WTC11 (cell line): Measurements from ENCODE around the gene GNAO1.

Experiments
- CREB1 ChIP-seq: sonication (generic); formaldehyde crosslinking; IDR thresholded peaks from 2 replicates; pipeline ENCODE4 v1.8.0; 2023; ENCODE audit warnings: mild to moderate bottlenecking, missing genetic modification reagents
- CTCF ChIP-seq: fragments of 200-600 bp; IDR thresholded peaks from 2 replicates; pipeline ENCODE4 v1.8.0; 2022; ENCODE audit warnings: antibody characterized with exemption
- E2F4 ChIP-seq: sonication (generic); formaldehyde crosslinking; IDR thresholded peaks from 2 replicates; pipeline ENCODE4 v1.8.1; 2022; ENCODE audit warnings: low read depth, mild to moderate bottlenecking, moderate library complexity, missing genetic modification reagents, borderline replicate concordance
- E2F5 ChIP-seq: sonication (generic); formaldehyde crosslinking; IDR thresholded peaks from 2 replicates; pipeline ENCODE4 v1.8.1; 2022; ENCODE audit warnings: mild to moderate bottlenecking, moderate library complexity, missing genetic modification reagents
- FOXJ3 ChIP-seq: sonication (generic); formaldehyde crosslinking; IDR thresholded peaks from 2 replicates; pipeline ENCODE4 v1.9.0; 2021; ENCODE audit warnings: missing genetic modification reagents, mild to moderate bottlenecking, borderline replicate concordance
- HMGXB4 ChIP-seq: sonication (generic); formaldehyde crosslinking; IDR thresholded peaks from 2 replicates; pipeline ENCODE4 v1.8.1; 2023; ENCODE audit warnings: mild to moderate bottlenecking, moderate library complexity, missing genetic modification reagents
- JUN ChIP-seq: sonication (generic); formaldehyde crosslinking; IDR thresholded peaks from 2 replicates; pipeline ENCODE4 v1.8.0; 2023; ENCODE audit warnings: mild to moderate bottlenecking, missing genetic modification reagents
- NR2C2 ChIP-seq: sonication (generic); formaldehyde crosslinking; IDR thresholded peaks from 2 replicates; pipeline ENCODE4 v1.8.0; 2022; ENCODE audit warnings: mild to moderate bottlenecking, missing genetic modification reagents
- USF2 ChIP-seq: sonication (generic); formaldehyde crosslinking; IDR thresholded peaks from 2 replicates; pipeline ENCODE4 v1.8.1; 2023; ENCODE audit warnings: mild to moderate bottlenecking, missing genetic modification reagents, moderate library complexity
- ZNF263 ChIP-seq: sonication (generic); formaldehyde crosslinking; IDR thresholded peaks from 2 replicates; pipeline ENCODE4 v1.8.1; 2022; ENCODE audit warnings: low read depth, mild to moderate bottlenecking, moderate library complexity, missing genetic modification reagents

GRCh38 chr16:56329887-56330286 lies 138.6 kb downstream of the GNAO1 start:
- TF ChIP-seq E2F4 (CRISPR knock-in tag) (no peak), CTCF (no peak), HMGXB4 (CRISPR knock-in tag) (no peak), JUN (CRISPR knock-in tag) (no peak), FOXJ3 (no peak), NR2C2 (CRISPR knock-in tag) (no peak), E2F5 (CRISPR knock-in tag) (no peak), USF2 (CRISPR knock-in tag) (no peak), ZNF263 (no peak), CREB1 (CRISPR knock-in tag) (no peak)
